Neural cell (in vitro differentiated cells): Measurements from ENCODE around the gene NGEF. TPM values are rescaled to one million over a fixed set of nuclear protein-coding genes. Genes with fewer than 3 reads are reported as not detected.

Experiments
- H2AFZ ChIP-seq: fragments of 200-600, 300-800 bp; sonication (generic), shearing (Covaris generic); 2 replicates; pipeline ENCODE4 v1.6.0; 2014; ENCODE audit warnings: low read depth, mild to moderate bottlenecking, antibody characterized with exemption, low read length, moderate library complexity
- H3F3A ChIP-seq: fragments of 200-600 bp; shearing (Covaris generic); 2 replicates; pipeline ENCODE4 v1.6.1; 2016; ENCODE audit warnings: mild to moderate bottlenecking, moderate library complexity, mixed read lengths, antibody characterized with exemption, low read length; ENCODE audit not compliant: insufficient read depth, poor library complexity, severe bottlenecking
- H3K27ac ChIP-seq: fragments of 200-600, 300-800 bp; sonication (generic), shearing (Covaris generic); 2 replicates; pipeline ENCODE4 v1.5.1; 2014; ENCODE audit warnings: mild to moderate bottlenecking, low read length, moderate library complexity
- H3K27me3 ChIP-seq: fragments of 300-800, 200-600 bp; sonication (generic), shearing (Covaris generic); 2 replicates; pipeline ENCODE4 v1.6.0; 2014; ENCODE audit warnings: mild to moderate bottlenecking, low read depth, low read length, moderate library complexity; ENCODE audit not compliant: insufficient read depth
- H3K36me3 ChIP-seq: fragments of 300-800, 200-600 bp; sonication (generic), shearing (Covaris generic); 2 replicates; pipeline ENCODE4 v1.5.1; 2014; ENCODE audit warnings: mild to moderate bottlenecking, antibody characterized with exemption, low read length, moderate library complexity; ENCODE audit not compliant: insufficient read depth
- H3K4me2 ChIP-seq: fragments of 300-800, 200-600 bp; sonication (generic), shearing (Covaris generic); 2 replicates; pipeline ENCODE4 v1.6.0; 2014; ENCODE audit warnings: mild to moderate bottlenecking, low read length
- H3K4me3 ChIP-seq: fragments of 300-800, 200-600 bp; sonication (generic), shearing (Covaris generic); 2 replicates; pipeline ENCODE4 v1.5.1; 2014; ENCODE audit warnings: mild to moderate bottlenecking, low read length, moderate library complexity
- H3K79me2 ChIP-seq: fragments of 200-600 bp; shearing (Covaris generic); replicated peaks from 2 replicates; pipeline ENCODE4 v1.6.0; 2014; ENCODE audit warnings: mild to moderate bottlenecking, low read length, moderate library complexity; ENCODE audit not compliant: insufficient read depth
- H3K9ac ChIP-seq: fragments of 300-800, 200-600 bp; sonication (generic), shearing (Covaris generic); 2 replicates; pipeline ENCODE4 v1.6.1; 2016; ENCODE audit warnings: mild to moderate bottlenecking, low read length, mixed read lengths
- H3K9me2 ChIP-seq: fragments of 200-600 bp; shearing (Covaris generic); 2 replicates; pipeline ENCODE4 v1.6.1; 2016; ENCODE audit warnings: mild to moderate bottlenecking, low read length, mixed read lengths; ENCODE audit not compliant: insufficient read depth
- H3K9me3 ChIP-seq: fragments of 200-600, 300-800 bp; sonication (generic), shearing (Covaris generic); 2 replicates; pipeline ENCODE4 v1.6.1; 2016; ENCODE audit warnings: mild to moderate bottlenecking, mixed run types, low read length, moderate library complexity, mixed read lengths
- H4K20me1 ChIP-seq: fragments of 200-600 bp; shearing (Covaris generic); 2 replicates; pipeline ENCODE4 v1.6.1; 2016; ENCODE audit warnings: mild to moderate bottlenecking, mixed run types; ENCODE audit not compliant: insufficient read depth
- EP300 ChIP-seq: fragments of 450-650 bp; conservative IDR thresholded peaks from 2 replicates; pipeline ENCODE4 v1.6.1; 2014; ENCODE audit warnings: antibody characterized with exemption, mild to moderate bottlenecking, moderate library complexity; ENCODE audit not compliant: poor library complexity, severe bottlenecking
- EZH2 ChIP-seq: fragments of 200-600, 300-800 bp; shearing (Covaris generic), sonication (generic); IDR thresholded peaks from 2 replicates; pipeline ENCODE4 v1.6.1; 2014; ENCODE audit warnings: antibody characterized with exemption, low read length, borderline replicate concordance, mild to moderate bottlenecking; ENCODE audit not compliant: insufficient read depth, poor library complexity, severe bottlenecking
- MXI1 ChIP-seq: fragments of 450-650 bp; conservative IDR thresholded peaks from 2 replicates; pipeline ENCODE4 v1.6.1; 2014; ENCODE audit warnings: antibody characterized with exemption, mild to moderate bottlenecking; ENCODE audit not compliant: poor library complexity, severe bottlenecking
- POLR2AphosphoS5 ChIP-seq: IDR thresholded peaks from 2 replicates; pipeline ENCODE4 v1.6.1; 2012
- RAD21 ChIP-seq: fragments of 450-650 bp; conservative IDR thresholded peaks from 2 replicates; pipeline ENCODE4 v1.6.1; 2014; ENCODE audit warnings: antibody characterized with exemption, mild to moderate bottlenecking, moderate library complexity
- SMC3 ChIP-seq: fragments of 450-650 bp; conservative IDR thresholded peaks from 2 replicates; pipeline ENCODE4 v1.6.1; 2014; ENCODE audit warnings: antibody characterized with exemption, mild to moderate bottlenecking, moderate library complexity; ENCODE audit not compliant: poor library complexity
- TAF1 ChIP-seq: IDR thresholded peaks from 2 replicates; pipeline ENCODE4 v1.6.1; 2012; ENCODE audit warnings: low read depth
- polyA plus RNA-seq: library from polyadenylated mRNA; depleted of rRNA; stranded (reverse); fragments of >200 nt; gene quantifications from 2 replicates; pipeline ENCODE4 v1.2.3, GENCODE V29; 2014
- TF ChIP-seq, protein P1 (sequence below): fragments of 450-650 bp; IDR thresholded peaks from 2 replicates; pipeline ENCODE4 v1.5.1; 2014; ENCODE audit warnings: antibody characterized with exemption, mild to moderate bottlenecking, moderate library complexity; ENCODE audit not compliant: poor library complexity, severe bottlenecking
- TF ChIP-seq, protein P2 (sequence below): IDR thresholded peaks from 2 replicates; pipeline ENCODE4 v1.6.1; 2012; ENCODE audit warnings: borderline replicate concordance

The NGEF gene
- polyA plus RNA-seq, 1 donor from 2014 or later: 5.2 TPM

DNA sequence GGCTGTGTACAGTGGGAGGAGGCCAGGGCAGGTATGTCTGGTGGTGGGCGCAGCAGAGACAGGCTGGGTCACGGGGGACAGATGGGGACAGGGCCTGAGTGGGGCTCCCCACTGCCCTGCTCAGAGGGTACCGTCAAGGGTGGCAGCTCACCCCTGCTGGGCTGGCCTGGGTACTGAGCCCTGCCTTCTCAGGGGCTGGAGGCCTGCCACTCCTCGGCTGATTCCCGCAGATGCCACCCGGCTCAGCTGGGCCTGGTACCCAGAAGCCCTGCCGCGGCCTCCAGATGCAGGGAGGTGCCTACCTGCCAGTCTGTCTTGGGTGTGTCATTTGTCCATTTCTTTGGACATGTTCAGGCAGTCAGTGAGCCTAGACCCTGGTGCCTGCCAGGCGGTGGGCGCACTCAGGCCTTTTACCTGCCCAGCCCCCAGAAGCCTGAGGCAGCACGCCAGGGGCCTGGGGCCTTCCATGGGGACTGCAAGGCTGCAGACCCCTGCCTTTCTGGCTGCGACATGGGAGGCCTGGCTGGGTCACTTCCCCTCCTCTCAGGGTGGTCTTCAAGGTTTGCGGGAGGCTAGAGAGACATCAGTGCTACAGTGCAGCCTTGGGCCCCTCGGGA, 139.7 kb downstream of the NGEF start:
- TF ChIP-seq RAD21 (no peak), TAF1 (no peak), MXI1 (no peak), EP300 (no peak), POLR2AphosphoS5 (no peak), SMC3 (no peak), EZH2 (no peak)
- TF ChIP-seq, protein P1, sequence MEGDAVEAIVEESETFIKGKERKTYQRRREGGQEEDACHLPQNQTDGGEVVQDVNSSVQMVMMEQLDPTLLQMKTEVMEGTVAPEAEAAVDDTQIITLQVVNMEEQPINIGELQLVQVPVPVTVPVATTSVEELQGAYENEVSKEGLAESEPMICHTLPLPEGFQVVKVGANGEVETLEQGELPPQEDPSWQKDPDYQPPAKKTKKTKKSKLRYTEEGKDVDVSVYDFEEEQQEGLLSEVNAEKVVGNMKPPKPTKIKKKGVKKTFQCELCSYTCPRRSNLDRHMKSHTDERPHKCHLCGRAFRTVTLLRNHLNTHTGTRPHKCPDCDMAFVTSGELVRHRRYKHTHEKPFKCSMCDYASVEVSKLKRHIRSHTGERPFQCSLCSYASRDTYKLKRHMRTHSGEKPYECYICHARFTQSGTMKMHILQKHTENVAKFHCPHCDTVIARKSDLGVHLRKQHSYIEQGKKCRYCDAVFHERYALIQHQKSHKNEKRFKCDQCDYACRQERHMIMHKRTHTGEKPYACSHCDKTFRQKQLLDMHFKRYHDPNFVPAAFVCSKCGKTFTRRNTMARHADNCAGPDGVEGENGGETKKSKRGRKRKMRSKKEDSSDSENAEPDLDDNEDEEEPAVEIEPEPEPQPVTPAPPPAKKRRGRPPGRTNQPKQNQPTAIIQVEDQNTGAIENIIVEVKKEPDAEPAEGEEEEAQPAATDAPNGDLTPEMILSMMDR: no peak
- TF ChIP-seq, protein P2, sequence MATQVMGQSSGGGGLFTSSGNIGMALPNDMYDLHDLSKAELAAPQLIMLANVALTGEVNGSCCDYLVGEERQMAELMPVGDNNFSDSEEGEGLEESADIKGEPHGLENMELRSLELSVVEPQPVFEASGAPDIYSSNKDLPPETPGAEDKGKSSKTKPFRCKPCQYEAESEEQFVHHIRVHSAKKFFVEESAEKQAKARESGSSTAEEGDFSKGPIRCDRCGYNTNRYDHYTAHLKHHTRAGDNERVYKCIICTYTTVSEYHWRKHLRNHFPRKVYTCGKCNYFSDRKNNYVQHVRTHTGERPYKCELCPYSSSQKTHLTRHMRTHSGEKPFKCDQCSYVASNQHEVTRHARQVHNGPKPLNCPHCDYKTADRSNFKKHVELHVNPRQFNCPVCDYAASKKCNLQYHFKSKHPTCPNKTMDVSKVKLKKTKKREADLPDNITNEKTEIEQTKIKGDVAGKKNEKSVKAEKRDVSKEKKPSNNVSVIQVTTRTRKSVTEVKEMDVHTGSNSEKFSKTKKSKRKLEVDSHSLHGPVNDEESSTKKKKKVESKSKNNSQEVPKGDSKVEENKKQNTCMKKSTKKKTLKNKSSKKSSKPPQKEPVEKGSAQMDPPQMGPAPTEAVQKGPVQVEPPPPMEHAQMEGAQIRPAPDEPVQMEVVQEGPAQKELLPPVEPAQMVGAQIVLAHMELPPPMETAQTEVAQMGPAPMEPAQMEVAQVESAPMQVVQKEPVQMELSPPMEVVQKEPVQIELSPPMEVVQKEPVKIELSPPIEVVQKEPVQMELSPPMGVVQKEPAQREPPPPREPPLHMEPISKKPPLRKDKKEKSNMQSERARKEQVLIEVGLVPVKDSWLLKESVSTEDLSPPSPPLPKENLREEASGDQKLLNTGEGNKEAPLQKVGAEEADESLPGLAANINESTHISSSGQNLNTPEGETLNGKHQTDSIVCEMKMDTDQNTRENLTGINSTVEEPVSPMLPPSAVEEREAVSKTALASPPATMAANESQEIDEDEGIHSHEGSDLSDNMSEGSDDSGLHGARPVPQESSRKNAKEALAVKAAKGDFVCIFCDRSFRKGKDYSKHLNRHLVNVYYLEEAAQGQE: no peak
- H3K79me2 ChIP-seq: no peaks in the 10 kb centered on the region
- H3K9me3 ChIP-seq: no peaks in the 10 kb centered on the region
- no peaks in the 10 kb centered on the region for H3K9me2 ChIP-seq
- H3K4me2 ChIP-seq: no peak overlapping the region
- no peak overlapping the region for H3K9ac ChIP-seq
- H3K27ac ChIP-seq: no peak overlapping the region
- no peak overlapping the region for H3K4me3 ChIP-seq
- no peaks in the 10 kb centered on the region for H3K36me3 ChIP-seq
- H3K27me3 ChIP-seq: peaks cover 20% of the 10 kb centered on the region
- no peak overlapping the region for H2AFZ ChIP-seq
- no peaks in the 10 kb centered on the region for H4K20me1 ChIP-seq
- no peaks in the 10 kb centered on the region for H3F3A ChIP-seq

DNA sequence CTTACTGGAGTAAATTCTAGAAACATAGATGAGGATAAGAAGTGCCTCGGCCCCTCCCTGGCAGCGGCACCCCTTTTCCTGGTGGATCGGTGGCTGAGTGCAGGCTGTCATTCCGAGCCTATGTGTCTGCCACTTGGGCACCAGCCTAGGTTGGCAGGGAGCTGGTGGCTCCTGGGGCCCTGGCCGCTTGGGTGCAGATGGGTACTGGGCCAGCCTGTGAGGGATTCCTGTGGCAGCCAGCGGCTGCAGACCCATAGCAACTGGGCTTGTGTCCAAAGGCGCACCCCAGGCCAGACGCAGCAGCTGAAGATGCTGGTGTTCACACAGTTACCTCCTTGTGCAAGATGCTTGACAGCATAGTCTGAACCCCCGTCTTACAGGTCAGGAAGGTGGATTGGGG, 140.2 kb downstream of the NGEF start:
- Histone ChIP-seq H3K79me2 (no peaks in the 10 kb centered on the region), H3K27me3 (peaks cover 20% of the 10 kb centered on the region), H2AFZ (no peak overlapping the region), H3K9me3 (no peaks in the 10 kb centered on the region), H3K4me2 (no peak overlapping the region), H3K36me3 (no peaks in the 10 kb centered on the region), H4K20me1 (no peaks in the 10 kb centered on the region), H3F3A (no peaks in the 10 kb centered on the region), H3K9me2 (no peaks in the 10 kb centered on the region), H3K9ac (no peak overlapping the region), H3K27ac (no peak overlapping the region), H3K4me3 (no peak overlapping the region)
- TF ChIP-seq RAD21: no peak
- TF ChIP-seq, protein P1: no peak
- TF ChIP-seq POLR2AphosphoS5: no peak
- no peak for TF ChIP-seq SMC3
- TF ChIP-seq EZH2: no peak
- no peak for TF ChIP-seq MXI1
- TF ChIP-seq EP300: no peak
- TF ChIP-seq TAF1: no peak
- TF ChIP-seq, protein P2: no peak
